GM12872 (cell line): ENCODE results near the gene GDAP2.

ENCODE experiments used
- TF ChIP-seq, protein P1 (sequence below): IDR thresholded peaks from 3 replicates; pipeline ENCODE4 v1.5.1; 2011; ENCODE audit warnings: low read depth, mild to moderate bottlenecking, low read length, moderate library complexity; ENCODE audit not compliant: insufficient read depth

Gene GDAP2

DNA sequence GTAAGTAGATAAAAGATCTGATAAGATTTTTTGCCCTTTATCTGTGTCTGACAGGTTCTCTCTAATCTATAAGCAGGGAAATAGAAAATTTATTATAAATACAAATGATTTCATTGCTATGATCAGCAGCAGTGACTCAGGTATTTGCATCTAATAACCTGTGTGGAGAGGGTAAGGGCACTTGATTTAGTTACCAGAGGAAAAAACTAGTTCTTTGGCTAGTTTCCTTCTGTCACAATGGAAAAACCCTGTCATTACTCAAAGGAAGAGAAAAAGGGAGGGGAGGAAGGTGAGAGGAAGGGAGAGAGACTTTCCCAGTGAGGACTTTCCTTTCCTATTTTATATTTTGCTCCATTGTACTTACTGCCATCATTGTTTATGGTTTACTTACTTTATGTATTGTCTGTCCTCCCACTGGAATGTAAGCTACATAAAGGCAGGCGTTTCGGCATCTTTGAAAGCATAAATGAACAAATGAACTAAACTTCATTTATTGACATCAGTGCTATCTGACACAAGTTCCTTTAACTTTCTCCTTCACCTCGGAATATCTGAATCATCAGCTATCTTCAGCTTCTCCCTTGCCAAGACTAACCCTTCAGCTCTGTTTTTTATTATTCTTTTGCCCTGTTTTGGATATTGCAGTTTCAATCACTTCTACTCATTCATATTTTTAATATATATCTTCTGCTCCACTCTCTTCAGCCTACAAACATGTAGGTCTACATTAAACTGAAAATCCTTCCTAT, 35.0 kb upstream of the GDAP2 start:
- TF ChIP-seq, protein P1, sequence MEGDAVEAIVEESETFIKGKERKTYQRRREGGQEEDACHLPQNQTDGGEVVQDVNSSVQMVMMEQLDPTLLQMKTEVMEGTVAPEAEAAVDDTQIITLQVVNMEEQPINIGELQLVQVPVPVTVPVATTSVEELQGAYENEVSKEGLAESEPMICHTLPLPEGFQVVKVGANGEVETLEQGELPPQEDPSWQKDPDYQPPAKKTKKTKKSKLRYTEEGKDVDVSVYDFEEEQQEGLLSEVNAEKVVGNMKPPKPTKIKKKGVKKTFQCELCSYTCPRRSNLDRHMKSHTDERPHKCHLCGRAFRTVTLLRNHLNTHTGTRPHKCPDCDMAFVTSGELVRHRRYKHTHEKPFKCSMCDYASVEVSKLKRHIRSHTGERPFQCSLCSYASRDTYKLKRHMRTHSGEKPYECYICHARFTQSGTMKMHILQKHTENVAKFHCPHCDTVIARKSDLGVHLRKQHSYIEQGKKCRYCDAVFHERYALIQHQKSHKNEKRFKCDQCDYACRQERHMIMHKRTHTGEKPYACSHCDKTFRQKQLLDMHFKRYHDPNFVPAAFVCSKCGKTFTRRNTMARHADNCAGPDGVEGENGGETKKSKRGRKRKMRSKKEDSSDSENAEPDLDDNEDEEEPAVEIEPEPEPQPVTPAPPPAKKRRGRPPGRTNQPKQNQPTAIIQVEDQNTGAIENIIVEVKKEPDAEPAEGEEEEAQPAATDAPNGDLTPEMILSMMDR = no peak

- TF ChIP-seq, protein P1 = no peak
Measured at GRCh38 chr1:117959364-117959763, 29.9 kb upstream of the GDAP2 start.

DNA sequence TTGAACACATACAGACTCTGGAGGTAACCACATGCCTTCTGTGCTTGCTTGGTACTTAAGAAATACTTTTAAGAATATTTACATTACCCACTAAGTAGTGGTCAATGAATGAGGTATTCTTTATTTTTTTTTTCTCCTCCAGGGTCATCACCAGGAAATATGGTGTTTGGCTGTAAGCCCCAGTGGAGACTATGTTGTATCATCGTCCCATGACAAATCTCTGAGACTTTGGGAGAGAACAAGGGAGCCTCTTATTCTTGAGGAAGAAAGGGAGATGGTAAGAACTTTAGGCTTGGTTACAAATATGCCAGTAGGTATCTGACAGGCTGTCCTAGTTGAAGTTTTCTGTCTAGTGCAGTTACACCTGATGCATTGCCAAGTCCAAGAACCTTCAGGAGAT, 23.0 kb upstream of the GDAP2 start:
- TF ChIP-seq, protein P1 = no peak

DNA sequence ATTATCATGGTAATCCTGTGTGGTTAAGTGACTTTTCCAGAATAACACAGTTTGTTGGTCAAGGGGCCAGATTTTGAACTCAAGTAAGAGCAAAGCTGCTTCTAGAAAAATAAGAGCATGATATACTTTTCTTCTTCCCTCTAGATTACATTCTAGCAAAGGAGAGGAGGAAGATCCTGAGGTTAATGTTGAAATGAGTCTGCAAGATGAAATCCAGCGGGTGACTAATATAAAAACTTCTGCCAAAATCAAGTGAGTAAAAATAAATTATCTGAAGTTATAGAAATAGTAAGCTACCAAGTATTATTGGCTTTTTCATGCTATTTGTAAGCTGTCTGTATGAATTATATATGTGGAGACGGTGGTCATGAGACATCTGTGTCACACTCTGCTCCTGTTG, 12.9 kb upstream of the GDAP2 start:
- TF ChIP-seq, protein P1 = no peak

GRCh38 chr1:117933769-117934168, 4.3 kb upstream of the GDAP2 start:
- TF ChIP-seq, protein P1 = no peak

DNA sequence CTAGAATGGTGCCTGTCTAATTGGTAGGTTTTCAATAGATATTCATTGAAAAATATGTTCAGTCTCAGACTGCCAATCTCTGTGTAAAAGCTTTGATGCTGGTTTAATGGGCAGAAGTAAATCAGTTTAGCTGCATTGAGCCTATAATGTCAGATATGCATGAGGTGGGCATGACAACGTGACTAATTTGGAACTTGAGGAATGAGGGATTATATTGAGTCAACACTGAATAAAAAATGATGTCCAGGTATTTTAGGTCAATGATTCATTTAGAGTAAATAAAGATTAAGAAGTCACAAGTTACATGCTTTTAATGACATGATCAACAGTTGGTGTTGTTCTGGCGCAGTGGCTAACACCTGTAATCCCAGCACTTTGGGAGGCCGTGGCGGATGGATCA, 3.2 kb upstream of the GDAP2 start:
- TF ChIP-seq, protein P1 = no peak

DNA sequence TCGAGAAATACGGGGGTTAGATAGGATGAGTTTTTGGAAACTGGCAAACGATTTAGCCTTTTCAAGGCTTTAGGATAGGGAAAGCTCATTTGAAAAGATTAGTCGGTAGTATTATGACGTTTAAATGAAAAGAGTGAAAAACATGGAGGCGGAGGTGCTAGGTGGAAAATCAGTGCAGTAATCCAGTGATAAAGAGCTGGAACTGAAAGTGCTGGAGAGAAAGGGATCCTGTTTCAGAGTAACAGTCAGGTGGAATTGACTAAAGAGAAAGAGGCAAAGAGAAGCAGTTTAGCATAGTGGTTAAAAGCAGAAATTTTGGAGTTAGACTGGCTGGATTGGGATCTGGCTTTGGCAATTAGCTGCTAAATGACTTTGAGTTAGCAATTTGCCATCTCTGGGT, 1.1 kb upstream of the GDAP2 start:
- TF ChIP-seq, protein P1 = no peak
